ENCODE measurements around the gene ATOH7. TPM values are rescaled to one million over a fixed set of nuclear protein-coding genes. Genes with fewer than 3 reads are reported as not detected.
"Not testable (repeated sequence)": the region's sequence is repeated elsewhere in the genome, so short reads cannot be mapped to it uniquely, and the experiment has no call there.

The ATOH7 gene
- polyA plus RNA-seq (ENCODE audit: insufficient read length in 4 of 4): 1 to 10 TPM in 3 of 4 donors, under 1 TPM in 1; 0.99 to 1.5 (median 1.4) TPM

DNA sequence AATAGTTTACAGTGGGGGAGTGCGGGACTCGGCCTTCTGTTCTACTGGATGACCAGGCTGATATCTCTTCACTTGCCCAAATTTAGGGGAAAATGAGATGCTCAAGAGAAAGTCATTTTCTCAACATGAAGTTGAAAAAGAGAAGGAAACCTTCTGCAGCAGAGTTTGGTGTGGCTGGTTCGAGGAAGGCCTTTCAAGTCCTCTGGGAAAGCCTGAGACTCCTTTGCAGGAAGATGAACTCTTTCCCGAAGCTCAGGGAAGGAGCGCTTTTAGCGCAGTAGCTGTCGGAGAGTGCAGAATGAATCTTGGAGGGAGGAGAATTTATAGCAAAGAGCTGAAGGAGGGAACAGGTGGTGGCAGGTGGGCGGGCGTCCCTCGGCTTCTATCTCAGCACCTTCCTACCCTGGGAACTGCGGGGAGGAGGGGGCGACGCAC is at the start of gene ATOH7:
Gene ATOH7, minus strand, starts transcription at position 297 of the 435 bp plus-strand sequence. CDS start 436 bp downstream, outside the sequence.
- DNase-seq (ENCODE audit: low read depth in 4 of 4, low spot score in 3 of 4): no peak

DNA sequence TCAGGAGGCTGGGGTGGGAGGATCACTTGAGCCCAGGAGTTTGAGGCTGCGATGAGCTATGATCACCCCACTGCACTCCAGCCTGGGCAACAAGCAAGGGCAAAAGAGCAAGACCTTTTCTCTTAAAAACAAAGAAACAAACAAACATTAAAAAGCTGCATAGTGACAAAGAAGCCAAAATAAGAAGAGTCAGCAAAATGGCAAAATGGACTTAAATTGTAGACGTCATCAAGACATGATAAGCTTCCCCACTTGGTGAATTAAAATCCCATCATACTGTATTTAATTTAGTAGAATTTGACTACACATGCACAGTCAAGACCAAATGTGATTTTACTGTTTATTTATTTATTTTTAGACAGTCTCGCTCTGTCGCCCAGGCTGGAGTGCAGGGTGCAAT is 48.8 kb upstream of the ATOH7 start:
- DNase-seq (ENCODE audit: low read depth in 4 of 4, low spot score in 3 of 4): no peak

DNA sequence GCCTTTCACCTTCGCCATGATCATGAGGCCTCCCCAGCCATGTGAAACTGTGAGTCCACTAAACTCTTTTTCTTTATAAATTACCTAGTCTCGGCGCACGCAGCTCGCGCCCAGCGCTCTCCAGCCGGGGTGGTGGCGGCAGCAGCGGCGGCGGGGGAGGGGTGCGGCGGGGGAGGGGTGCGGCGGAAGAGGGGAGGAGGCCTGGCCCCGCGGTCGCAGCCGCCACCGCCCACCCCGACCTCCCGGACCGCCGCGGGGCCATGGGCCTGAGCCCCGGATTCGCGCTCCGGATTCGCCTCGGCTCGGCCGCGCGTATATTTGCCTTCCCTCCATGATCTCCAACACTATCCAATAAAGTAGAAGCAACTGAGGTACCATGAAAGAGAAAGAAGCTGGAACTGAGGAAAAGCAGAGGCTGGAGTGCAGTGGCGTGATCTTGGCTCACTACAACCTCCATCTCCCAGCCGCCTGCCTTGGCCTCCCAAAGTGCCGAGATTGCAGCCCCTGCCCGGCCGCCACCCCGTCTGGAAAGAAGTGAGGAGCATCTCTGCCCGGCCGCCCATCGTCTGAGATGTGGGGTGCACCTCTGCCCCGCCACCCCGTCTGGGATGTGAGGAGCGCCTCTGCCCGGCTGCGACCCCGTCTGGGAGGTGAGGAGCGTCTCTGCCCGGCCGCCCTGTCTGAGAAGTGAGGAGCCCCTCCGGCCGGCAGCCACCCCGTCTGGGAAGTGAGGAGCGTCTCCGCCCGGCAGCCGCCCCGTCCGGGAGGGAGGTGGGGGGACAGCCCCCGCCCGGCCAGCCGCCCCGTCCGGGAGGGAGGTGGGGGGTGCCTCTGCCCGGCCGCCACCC is 47.2 kb upstream of the ATOH7 start:
- not testable (repeated sequence) for DNase-seq (ENCODE audit: low read depth in 4 of 4, low spot score in 3 of 4)

DNA sequence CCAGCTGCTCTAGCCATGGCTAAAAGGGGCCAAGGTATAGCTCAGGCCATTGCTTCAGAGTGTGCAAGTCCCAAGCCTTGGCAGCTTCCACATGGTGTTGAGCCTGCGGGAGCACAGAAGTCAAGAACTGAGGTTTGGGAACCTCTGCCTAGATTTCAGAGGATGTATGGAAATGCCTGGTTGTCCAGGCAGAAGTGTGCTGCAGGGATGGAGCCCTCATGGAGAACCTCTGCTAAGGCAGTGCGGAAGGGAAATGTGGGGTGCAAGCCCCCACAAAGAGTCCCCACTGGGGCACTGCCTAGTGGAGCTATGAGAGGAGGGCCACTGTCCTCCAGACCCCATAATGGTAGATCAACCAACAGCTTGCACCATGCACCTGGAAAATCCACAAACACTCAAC is 45.9 kb upstream of the ATOH7 start:
- DNase-seq (ENCODE audit: low read depth in 4 of 4, low spot score in 3 of 4): not testable (repeated sequence)

DNA sequence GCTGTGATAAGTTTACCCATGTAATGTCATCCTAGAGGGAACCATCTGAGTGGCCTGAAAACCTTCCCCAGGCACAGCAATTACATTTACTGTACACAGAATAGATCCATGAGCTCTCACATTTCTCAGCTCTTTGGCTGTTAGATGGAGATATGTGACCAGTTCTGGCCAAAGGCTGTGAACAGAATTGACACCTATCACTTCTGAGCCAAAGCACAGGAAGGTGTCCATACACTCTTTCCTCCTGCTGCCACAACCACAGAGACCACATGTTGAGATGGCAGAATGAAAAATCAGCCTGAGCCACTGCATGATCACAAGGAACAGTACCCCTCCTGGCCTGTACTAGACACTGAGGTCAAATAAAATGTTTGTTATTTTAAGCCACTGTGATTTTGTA is 44.3 kb upstream of the ATOH7 start:
- no peak for DNase-seq (ENCODE audit: low read depth in 4 of 4, low spot score in 3 of 4)

DNA sequence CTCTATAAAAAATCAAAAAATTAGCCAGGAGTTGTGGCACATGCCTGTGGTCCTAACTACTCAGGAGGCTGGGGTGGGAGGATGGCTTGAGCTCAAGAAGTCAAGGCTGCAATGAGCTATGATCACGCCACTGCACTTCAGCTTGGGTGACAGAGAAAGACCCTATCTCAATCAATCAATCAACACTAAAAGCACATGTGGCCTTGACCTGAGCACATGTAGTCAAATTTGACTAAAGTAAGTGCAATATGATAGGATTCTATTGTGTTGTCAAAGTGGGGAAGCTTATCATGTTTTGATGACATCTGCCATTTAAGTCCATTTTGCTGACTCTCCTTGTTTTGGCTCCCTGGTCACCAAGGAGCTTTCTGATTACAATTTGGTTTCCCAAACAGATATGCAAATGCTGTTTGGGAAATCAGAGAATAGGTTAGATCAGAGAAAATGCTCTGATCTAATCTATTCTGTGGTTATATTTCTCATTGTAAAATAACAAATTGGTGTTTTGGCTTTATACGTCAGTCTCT is 43.8 kb upstream of the ATOH7 start:
- DNase-seq (ENCODE audit: low read depth in 4 of 4, low spot score in 3 of 4): no peak

DNA sequence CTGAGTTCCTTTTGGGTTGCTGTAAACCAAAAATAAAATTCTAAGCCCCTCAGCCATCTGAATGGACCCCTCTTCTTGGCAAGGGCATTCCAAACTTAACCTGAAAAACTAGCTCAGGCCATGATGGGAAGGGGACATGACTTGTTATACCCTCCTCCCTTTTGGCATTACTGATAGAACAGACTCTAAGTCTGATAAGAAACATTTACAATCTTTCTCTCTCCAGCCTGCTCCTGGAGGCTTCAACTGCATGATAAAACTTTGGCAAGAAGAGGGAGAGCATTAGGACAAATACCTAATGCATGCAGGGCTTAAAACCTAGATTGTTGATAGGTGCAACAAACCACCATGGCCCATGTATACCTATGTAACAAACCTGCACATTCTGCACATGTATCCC is 40.9 kb upstream of the ATOH7 start:
- DNase-seq (ENCODE audit: low read depth in 4 of 4, low spot score in 3 of 4): no peak

DNA sequence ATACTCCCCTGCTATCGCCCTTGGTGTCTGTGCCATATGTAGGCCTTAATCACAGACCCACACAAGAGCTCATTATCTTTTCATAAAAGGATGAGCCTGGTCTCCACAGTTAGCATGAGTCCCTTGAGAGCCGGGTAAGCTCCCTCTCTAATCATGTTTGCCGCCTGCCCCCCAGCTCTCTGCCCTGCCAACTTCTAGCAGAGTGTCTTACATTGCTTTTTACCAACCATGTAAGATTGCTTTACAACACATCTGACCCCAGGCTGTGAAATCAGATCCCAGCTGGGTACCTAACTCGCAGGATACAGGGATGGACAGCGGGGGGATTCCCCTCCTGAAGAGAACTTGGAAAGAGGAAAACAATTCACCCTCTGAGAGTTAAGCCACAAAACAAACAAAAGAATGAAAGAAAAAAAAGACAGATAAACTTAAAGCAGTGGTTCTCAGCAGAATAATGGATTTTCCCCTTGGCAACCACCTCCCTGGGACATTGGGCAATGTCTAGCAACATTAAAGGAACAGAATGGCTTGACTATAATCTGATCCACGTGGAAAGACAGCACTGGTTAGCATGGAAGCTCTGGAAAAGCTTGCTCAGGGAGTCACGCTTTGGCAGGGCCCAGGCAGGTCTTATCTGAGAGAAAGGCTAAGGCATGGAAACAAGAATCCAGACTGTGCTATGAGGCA is 39.4 kb upstream of the ATOH7 start:
- no peak for DNase-seq (ENCODE audit: low read depth in 4 of 4, low spot score in 3 of 4)

DNA sequence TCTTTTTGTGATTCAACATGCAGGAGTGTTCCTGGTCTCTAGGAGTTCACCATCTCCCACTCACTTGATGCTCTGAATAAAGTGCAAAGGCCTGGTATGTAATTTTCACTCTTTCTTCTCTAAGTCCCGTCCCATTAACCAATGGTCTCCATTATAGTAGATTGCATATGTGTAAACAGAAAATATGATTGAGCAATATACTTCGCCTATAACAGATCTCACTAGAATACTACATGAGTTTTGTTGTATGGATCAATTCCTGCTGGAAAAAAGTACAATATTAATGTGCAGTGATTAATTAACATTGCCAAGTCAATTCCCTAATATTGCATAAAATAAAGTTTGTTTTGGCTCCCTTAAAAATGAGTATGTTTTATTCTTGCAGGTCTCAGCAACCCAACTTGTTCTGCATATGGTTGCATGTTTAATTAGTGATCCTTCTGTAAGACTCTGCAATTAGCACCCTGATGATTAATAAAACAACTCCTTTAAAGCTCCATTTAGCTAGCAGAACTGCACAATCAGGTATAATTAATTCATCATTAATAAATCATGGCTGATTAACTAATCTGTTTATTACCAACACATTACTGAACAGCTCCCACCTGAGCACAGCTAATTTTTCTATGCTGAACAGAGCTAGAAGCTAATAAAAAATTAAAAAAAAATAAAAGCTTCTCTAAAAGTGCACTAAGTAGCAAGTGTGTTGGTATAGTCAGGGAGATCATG is 37.8 kb upstream of the ATOH7 start:
- no peak for DNase-seq (ENCODE audit: low read depth in 4 of 4, low spot score in 3 of 4)

DNA sequence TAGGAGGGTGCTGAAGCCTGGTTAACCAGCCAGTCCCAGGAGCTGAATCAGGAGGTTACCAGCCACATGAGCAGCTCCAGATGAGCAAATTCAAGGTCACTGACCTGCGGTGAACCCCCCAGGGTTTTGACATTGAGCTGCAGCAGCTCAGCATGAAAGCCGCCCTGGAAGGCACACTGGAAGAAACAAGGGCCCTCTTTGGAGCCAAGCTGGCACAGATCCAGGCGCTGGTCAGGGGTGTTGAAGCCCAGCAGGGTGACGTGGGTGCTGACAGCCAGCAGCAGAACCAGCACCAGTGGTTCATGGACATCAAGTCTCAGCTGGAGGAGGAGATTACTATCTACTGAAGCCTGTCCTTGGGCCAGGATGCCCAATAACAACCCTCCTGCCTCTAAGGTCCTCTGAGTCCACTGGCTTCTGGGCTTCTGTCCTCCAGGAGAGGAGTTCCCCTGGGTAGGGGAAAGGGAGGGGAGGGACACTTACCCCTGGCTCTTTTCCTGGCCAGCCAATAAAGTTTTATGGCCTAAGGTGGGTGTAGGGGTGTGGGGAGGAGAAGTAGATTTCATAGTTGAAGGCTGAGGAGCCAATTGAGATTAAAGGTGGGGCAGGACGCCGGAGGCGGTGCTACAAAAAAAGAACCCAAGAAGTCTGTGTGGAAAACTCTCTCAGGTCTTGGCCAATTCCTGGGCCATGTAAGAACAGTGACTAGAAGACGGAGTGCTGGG is 29.4 kb upstream of the ATOH7 start:
- no peak for DNase-seq (ENCODE audit: low read depth in 4 of 4, low spot score in 3 of 4)

DNA sequence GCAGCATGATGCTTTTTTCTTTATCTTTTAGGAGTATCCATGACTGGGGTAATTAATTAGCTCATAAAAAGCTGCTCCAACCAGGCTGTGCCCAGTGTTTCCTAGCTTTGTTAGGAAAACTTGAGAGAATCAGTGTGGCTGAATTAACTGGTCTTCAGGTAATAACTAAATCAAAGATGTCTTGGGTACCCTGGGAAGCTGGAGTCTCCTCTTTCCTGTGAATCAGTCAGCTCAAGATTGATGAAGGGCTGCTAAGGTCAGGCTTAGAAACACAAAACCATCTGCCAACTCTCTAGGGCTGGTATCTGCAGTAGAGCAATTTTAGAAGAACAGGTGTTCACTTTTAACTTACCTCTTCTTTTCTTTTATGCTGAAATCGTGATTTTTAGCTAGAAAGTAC is 21.4 kb upstream of the ATOH7 start:
- no peak for DNase-seq (ENCODE audit: low read depth in 4 of 4, low spot score in 3 of 4)

DNA sequence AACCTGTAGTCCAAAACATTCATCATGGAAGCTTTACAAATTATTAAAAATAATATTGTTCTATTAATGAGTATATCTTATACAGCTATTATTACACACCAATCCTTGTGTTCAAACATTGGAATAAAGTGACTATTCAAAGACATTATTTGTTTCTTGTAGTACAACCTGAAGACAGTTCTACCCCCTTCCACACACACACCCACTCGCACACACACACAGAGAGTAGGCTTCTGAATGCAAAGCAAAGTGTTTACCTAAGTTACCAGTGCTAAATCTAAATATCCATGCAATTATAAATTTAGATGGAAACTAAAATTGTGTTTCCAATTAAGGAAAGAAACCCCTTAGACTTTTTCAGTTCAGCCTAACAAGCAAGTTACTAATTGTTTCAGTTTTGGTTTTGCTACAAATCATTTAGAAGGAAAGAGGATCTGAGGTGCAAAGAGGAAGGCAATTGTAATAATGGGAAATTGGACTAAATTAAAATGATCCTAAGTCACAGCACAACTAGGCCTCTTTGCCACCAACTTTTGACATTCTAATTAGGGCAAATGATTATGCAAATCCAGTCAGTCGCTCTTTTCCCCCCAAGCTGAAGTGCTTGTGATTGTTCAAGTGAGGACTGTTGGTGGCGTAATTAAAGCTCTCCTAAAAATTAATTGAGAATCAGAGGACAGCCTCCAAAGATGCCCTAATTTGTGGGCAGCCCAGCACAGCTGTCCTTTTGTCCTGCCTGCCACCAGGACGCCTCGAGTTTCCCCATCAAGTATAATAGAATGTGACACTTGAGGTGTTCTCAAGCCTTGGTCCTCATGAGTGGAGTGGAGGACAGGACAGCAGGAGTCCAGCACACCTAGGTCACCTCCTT is 19.9 kb upstream of the ATOH7 start:
- no peak for DNase-seq (ENCODE audit: low read depth in 4 of 4, low spot score in 3 of 4)

DNA sequence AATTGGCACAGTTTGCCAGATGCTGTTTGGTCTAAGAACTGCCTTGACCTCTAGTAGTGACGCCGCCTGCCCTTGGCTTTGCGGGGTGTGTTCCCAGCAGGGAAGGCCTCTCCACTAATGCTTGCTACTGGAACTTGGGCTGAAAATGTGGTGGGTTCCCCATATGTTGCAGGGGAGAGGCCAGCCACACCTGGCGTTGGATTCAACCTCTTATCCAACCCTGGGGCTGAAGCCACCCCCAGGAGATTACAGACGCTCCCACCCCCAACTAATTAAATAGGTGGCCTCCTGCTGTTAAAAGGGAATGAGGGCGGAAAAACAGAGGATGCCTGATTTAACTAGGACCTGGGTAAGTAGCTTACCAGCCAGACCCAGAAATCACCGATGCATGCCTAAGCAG is 19.2 kb upstream of the ATOH7 start:
- no peak for DNase-seq (ENCODE audit: low read depth in 4 of 4, low spot score in 3 of 4)

DNA sequence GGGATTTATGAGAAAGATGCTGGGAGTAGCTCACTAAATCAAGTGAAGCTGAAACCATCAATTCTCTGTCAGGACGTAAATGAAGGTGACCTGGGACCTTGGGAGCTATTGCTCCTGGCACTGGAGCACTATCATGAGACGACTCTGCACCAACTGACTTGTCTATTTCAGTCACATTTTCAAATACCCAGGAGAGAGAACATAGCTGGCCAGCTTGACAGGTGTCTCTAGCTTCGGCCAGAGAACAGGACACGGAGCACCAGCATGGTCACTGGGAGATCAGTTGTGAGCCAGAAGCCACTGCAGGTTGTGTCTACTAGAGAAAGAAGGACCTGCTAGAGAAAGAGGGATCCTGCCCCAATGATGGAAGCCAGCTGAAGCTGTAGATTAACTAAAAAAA is 17.4 kb upstream of the ATOH7 start:
- no peak for DNase-seq (ENCODE audit: low read depth in 4 of 4, low spot score in 3 of 4)

DNA sequence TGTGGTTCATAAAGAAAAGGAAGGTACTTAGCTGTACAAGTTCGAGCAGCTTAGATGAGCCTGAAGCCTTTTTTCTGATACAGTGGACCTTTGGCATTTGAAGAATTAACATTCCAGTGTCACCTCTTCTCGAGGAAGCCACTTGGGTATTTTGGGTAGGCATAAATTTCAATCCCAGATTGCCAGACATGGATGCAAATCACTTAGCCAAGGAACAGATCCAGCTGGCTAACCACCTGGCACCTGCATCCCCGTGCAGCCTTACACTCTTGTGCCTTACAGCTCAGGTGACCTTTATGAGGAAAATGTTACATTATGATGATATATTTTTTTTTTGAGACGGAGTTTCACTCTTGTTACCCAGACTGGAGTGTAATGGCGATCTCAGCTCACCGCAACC is 16.0 kb upstream of the ATOH7 start:
- DNase-seq (ENCODE audit: low read depth in 4 of 4, low spot score in 3 of 4): no peak

DNA sequence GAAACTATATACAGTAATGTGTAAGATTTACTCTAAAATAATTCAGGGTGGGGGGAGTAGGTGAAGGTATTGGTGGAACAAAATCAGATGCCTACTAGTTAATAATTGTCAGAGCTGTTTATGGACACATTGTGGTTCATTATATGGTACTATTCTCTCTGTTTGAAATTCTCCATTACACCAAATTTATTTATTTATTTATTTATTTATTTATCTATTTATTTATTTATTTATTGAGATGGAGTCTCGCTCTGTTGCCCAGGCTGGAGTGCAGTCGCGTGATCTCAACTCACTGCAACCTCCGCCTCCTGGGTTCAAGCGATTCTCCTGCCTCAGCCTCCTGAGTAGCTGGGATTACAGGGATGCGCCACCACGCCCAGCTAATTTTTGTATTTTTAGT is 14.5 kb upstream of the ATOH7 start:
- not testable (repeated sequence) for DNase-seq (ENCODE audit: low read depth in 4 of 4, low spot score in 3 of 4)

DNA sequence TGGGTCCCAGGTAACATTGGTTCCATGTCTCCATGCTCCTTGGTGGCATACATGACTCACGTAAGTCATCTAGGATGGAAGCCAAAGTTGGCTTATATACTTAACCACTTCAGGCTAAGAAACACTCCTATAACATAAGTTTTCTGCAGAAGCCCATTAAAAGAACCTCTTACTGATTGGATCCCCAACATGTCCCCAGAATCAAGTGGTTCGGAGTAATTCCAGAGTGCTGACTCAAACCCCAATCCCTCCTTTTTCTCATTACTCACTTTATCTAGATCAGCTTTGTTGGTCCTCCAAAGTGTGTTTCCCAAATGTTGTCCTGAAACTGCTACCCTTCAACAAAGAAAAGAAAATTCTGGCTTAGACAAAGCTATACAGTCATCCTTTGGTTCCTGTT is 10.1 kb upstream of the ATOH7 start:
- DNase-seq (ENCODE audit: low read depth in 4 of 4, low spot score in 3 of 4): no peak

DNA sequence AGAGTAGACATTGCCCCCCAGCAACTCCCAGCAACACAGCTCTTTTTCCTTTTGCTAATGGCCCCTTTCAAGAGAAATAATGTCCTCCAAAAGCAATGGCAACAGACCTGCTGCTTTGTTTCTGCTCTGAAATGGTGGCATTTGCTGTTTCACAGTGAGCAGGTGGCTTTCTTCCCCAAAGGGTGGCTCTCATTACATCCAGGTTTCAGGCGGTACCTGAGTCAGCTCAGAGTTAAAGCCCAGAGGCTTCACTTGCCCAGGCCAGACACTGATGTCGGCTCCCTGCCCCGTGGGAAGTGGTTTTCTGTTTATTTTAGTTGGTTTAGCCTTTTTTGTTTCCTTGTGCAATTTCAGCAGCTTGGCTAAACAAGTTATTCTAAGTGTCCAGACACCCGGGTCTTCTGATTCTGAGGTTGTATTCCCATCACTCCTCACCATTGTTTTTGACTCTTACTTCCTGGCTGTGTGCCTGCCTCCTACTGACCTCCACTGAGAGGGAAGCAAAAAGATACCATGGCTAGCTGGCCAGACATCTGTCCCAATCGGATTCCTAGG is 7.8 kb upstream of the ATOH7 start:
- no peak for DNase-seq (ENCODE audit: low read depth in 4 of 4, low spot score in 3 of 4)

DNA sequence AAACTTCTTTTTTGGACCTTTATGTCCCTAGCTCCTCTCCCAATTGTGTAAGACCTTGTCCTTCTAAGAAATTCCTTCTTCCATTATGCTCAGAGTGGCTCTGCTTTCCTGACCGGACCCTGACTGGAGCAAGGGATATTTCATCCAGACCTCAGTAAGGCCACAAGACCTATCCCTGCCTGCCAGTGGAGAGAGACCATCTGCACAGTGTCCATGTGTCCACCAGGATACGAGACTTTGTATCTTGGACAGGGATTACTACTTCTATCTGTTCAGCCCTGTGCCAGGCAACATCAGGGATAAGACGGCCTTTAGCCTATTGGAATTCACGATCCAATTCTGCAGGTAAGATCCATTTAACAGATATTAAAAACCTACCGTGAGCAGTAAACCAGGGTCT is 7.2 kb upstream of the ATOH7 start:
- no peak for DNase-seq (ENCODE audit: low read depth in 4 of 4, low spot score in 3 of 4)
